GM12878 (cell line): ENCODE measurements around the gene NPLOC4. TPM values are rescaled to one million over a fixed set of nuclear protein-coding genes. Genes with fewer than 3 reads are reported as not detected.

ENCODE experiments used
- ATAC-seq: fragments of 200-7000 bp; cut with Tn5 transposase; 3 replicates; pipeline ENCODE4 v1.9.1; 2020; ENCODE audit warnings: mild to moderate bottlenecking, moderate library complexity
- BruUV-seq: library from RNA; stranded (reverse); fragments of 400-500 nt; replicated peaks from 2 replicates; lab custom pipeline; 2021; lab: Mats Ljungman, UMichigan
- CTCF ChIA-PET: fragments of 300-600 bp; sonication (Branson Sonifier 250); formaldehyde crosslinking; extraction: SDS; loops from one replicate; lab custom pipeline; 2021; ENCODE audit warnings: inconsistent platforms; lab: Yijun Ruan, JAX
- POLR2A ChIA-PET: fragments of 350-600 bp; formaldehyde crosslinking; extraction: SDS; loops from one replicate; lab custom pipeline; 2021; ENCODE audit warnings: inconsistent platforms; lab: Charles Lee
- RAD21 ChIA-PET: fragments of 300-600 bp; sonication (Branson Sonifier 250); formaldehyde crosslinking; loops from one replicate; lab custom pipeline; 2023; ENCODE audit warnings: antibody characterized with exemption; ENCODE audit not compliant: unreplicated experiment; lab: Charles Lee
- SMC1A ChIA-PET: fragments of 300-600 bp; sonication (Branson Sonifier 250); formaldehyde crosslinking; loops from one replicate; lab custom pipeline; 2023; ENCODE audit not compliant: unreplicated experiment, uncharacterized antibody; lab: Charles Lee
- DNase-seq: peaks from one replicate; pipeline ENCODE4 v3.0.0-alpha.2; 2011; ENCODE audit warnings: low read depth, low spot score
- FAIRE-seq: peaks from 3 replicates; lab custom pipeline; 2011; peaks lifted over from hg19 to GRCh38; lab: Jason Lieb, UNC
- H2AFZ ChIP-seq: 2 replicates; pipeline ENCODE4 v1.6.0; 2011; ENCODE audit warnings: low read depth, low read length, control low read depth; ENCODE audit not compliant: control insufficient read depth
- H3K27ac ChIP-seq: 2 replicates; pipeline ENCODE4 v1.5.1; 2011; ENCODE audit warnings: control low read depth; ENCODE audit not compliant: control insufficient read depth, insufficient read depth
- H3K27me3 ChIP-seq, 2 experiments: replicated peaks in 1 of 2; 2 replicates each; pipeline versions ENCODE4 v1.6.0 to v1.6.1; 2011; ENCODE audit warnings: low read length in 1 of 2; ENCODE audit not compliant: control insufficient read depth in 2 of 2, insufficient read depth in 2 of 2
- H3K36me3 ChIP-seq, 2 experiments: 2 replicates each; pipeline ENCODE4 v1.5.1; 2011; ENCODE audit warnings: low read length in 1 of 2; ENCODE audit not compliant: control insufficient read depth in 2 of 2, insufficient read depth in 2 of 2
- H3K4me1 ChIP-seq: 2 replicates; pipeline ENCODE4 v1.6.1; 2011; ENCODE audit warnings: mild to moderate bottlenecking, low read length, moderate library complexity, mixed read lengths; ENCODE audit not compliant: control insufficient read depth, insufficient read depth
- H3K4me2 ChIP-seq: 2 replicates; pipeline ENCODE4 v1.6.0; 2011; ENCODE audit warnings: control low read depth; ENCODE audit not compliant: control insufficient read depth, insufficient read depth
- H3K4me3 ChIP-seq: fragments of 200-600 bp; sonication (generic); 2 replicates; pipeline ENCODE4 v1.5.1; 2016
- H3K79me2 ChIP-seq: 2 replicates; pipeline ENCODE4 v1.6.0; 2011; ENCODE audit warnings: low read length; ENCODE audit not compliant: control insufficient read depth, insufficient read depth
- H3K9ac ChIP-seq: 2 replicates; pipeline ENCODE4 v1.8.0; 2011; ENCODE audit warnings: low read length, control low read depth, mixed read lengths; ENCODE audit not compliant: control insufficient read depth, insufficient read depth
- H3K9me3 ChIP-seq: replicated peaks from 3 replicates; pipeline ENCODE4 v1.5.1; 2011; ENCODE audit warnings: mild to moderate bottlenecking, low read length; ENCODE audit not compliant: control insufficient read depth, insufficient read depth
- H4K20me1 ChIP-seq: 2 replicates; pipeline ENCODE4 v1.6.0; 2011; ENCODE audit not compliant: control insufficient read depth, insufficient read depth
- CBX5 ChIP-seq: sonication (generic); IDR thresholded peaks from 2 replicates; pipeline ENCODE4 v1.6.1; 2016; ENCODE audit warnings: low read depth, moderate library complexity, mild to moderate bottlenecking, inconsistent platforms
- KAT2A ChIP-seq: conservative IDR thresholded peaks from 2 replicates; pipeline ENCODE4 v1.6.1; 2011; ENCODE audit warnings: low read depth, low read length; ENCODE audit not compliant: control insufficient read depth
- MEF2B ChIP-seq: fragments of 450-650 bp; IDR thresholded peaks from 2 replicates; pipeline ENCODE4 v1.6.1; 2018; ENCODE audit warnings: mild to moderate bottlenecking, moderate library complexity; ENCODE audit not compliant: partially characterized antibody, poor library complexity, severe bottlenecking
- MXI1 ChIP-seq: fragments of 150-350 bp; IDR thresholded peaks from 2 replicates; pipeline ENCODE4 v1.6.1; 2011; ENCODE audit warnings: low read depth, mild to moderate bottlenecking, inconsistent platforms, low read length, improper control_type of control experiment
- NFYA ChIP-seq: IDR thresholded peaks from 2 replicates; pipeline ENCODE4 v1.6.1; 2011; ENCODE audit warnings: low read depth, mild to moderate bottlenecking, low read length, improper control_type of control experiment, borderline replicate concordance
- NRF1 ChIP-seq: conservative IDR thresholded peaks from 2 replicates; pipeline ENCODE4 v1.6.1; 2011; ENCODE audit warnings: mild to moderate bottlenecking, low read depth, low read length, improper control_type of control experiment
- RUNX3 ChIP-seq: IDR thresholded peaks from 2 replicates; pipeline ENCODE4 v1.6.1; 2012; ENCODE audit warnings: low read length, inconsistent platforms
- SP1 ChIP-seq: IDR thresholded peaks from one replicate; pipeline ENCODE4 v1.6.1; 2011; ENCODE audit warnings: low read depth, low read length
- SRF ChIP-seq, 2 experiments: IDR thresholded peaks; 2 replicates each; pipeline ENCODE4 v1.6.1; 2011; ENCODE audit warnings: low read depth in 2 of 2, low read length in 2 of 2, mild to moderate bottlenecking in 1 of 2, moderate library complexity in 1 of 2
- TCF7 ChIP-seq: IDR thresholded peaks from 2 replicates; pipeline ENCODE4 v1.6.1; 2014; ENCODE audit warnings: antibody characterized with exemption, borderline replicate concordance
- USF1 ChIP-seq: IDR thresholded peaks from 2 replicates; pipeline ENCODE4 v1.6.1; 2011; ENCODE audit warnings: borderline replicate concordance, low read depth, mild to moderate bottlenecking, moderate library complexity, mixed read lengths, low read length; ENCODE audit not compliant: insufficient read depth; ENCODE audit errors: extremely low read length
- WGBS: methylation state at CpG from one replicate; pipeline ENCODE4 v1.1.6; 2016; ENCODE audit warnings: low lambda C conversion rate; ENCODE audit not compliant: insufficient replicate concordance, insufficient coverage; ENCODE audit errors: missing lambda C conversion rate; 5-methylcytosine and 5-hydroxymethylcytosine counted together
- in situ Hi-C: fragments of 300-500 bp; cut with MboI; formaldehyde crosslinking; loops from 9 replicates; pipeline ENCODE4 v1.14.3; 2018; ENCODE audit warnings: mixed read lengths
- intact Hi-C: fragments of 100-400 bp; cut with micrococcal nuclease; formaldehyde crosslinking; loops from one replicate; pipeline ENCODE4 v1.14.2; 2022; ENCODE audit not compliant: unreplicated experiment
- polyA plus RNA-seq, 11 experiments: library from polyadenylated mRNA; depleted of rRNA in 4 of 11; unstranded in 6 of 11; stranded (reverse) in 5 of 11; fragments of >200 nt; fragmentation: Nextera tagmentation in 4 of 11; fragmentation: Illumina TruSeq in 1 of 11; extraction: Ambion mirVana in 4 of 11; extraction: Trizol in 1 of 11; gene quantifications; 1 replicate in 1 of 11; 2 replicates in 10 of 11; pipeline versions ENCODE4 v1.2.1 to v1.2.3, GENCODE V29; 2011 to 2016; ENCODE audit warnings: inconsistent platforms in 2 of 11, missing spikeins in 2 of 11, low read depth in 1 of 11
- total RNA-seq, 4 experiments: library from RNA; depleted of rRNA in 3 of 4; stranded (reverse); fragments of >200 nt in 3 of 4; fragmentation: Illumina TruSeq in 1 of 4; extraction: Trizol in 1 of 4; gene quantifications; 2 replicates each; pipeline versions ENCODE4 v1.2.1 to v1.2.3, GENCODE V29; 2013 to 2021
- TF ChIP-seq, protein P1 (sequence below): fragments of 450-650 bp; IDR thresholded peaks from 2 replicates; pipeline ENCODE4 v1.6.1; 2017; ENCODE audit warnings: antibody characterized with exemption, mild to moderate bottlenecking, moderate library complexity
- TF ChIP-seq, protein P2 (sequence below): IDR thresholded peaks from 2 replicates; pipeline ENCODE4 v1.6.1; 2012; ENCODE audit warnings: low read length, inconsistent platforms

NPLOC4 gene
- total and polyA plus RNA-seq, 10 of the 15 experiments (the other 5 are each of a cell fraction or from before 2014, with no cell fraction given), result 1.5 to 83.7 (median 45.8) TPM

- Histone ChIP-seq H3K36me3 (peaks cover 0 to 4% of the 10 kb centered on the region in 2 experiments; a peak in 1 of 4 replicates), H4K20me1 (no peaks in the 10 kb centered on the region), H3K9me3 (no peaks in the 10 kb centered on the region), H3K79me2 (peaks cover 33% of the 10 kb centered on the region), H3K4me3 (no peak overlapping the region), H3K4me2 (no peak overlapping the region), H3K27ac (no peak overlapping the region), H3K9ac (no peak overlapping the region), H3K4me1 (peaks cover 15% of the 10 kb centered on the region), H3K27me3 (no peaks in the 10 kb centered on the region), H2AFZ (no peak overlapping the region)
- intact Hi-C loops (no loop called here), in situ Hi-C loops (no loop called here)
- 89% methylated on average over 7 of the region's 7 CpGs for WGBS
- RAD21 ChIA-PET, result no interaction called here
- TF ChIP-seq NRF1 (no peak), NFYA (no peak), CBX5 (no peak), MEF2B (no peak), RUNX3 (no peak), SRF (IDR thresholded peaks at IDR 0.05; ENCODE audit: low read depth in 2 of 2, low read length in 2 of 2) (no peak), SP1 (no peak), KAT2A (no peak), USF1 (no peak), MXI1 (no peak), TCF7 (no peak)
- TF ChIP-seq, protein P1, sequence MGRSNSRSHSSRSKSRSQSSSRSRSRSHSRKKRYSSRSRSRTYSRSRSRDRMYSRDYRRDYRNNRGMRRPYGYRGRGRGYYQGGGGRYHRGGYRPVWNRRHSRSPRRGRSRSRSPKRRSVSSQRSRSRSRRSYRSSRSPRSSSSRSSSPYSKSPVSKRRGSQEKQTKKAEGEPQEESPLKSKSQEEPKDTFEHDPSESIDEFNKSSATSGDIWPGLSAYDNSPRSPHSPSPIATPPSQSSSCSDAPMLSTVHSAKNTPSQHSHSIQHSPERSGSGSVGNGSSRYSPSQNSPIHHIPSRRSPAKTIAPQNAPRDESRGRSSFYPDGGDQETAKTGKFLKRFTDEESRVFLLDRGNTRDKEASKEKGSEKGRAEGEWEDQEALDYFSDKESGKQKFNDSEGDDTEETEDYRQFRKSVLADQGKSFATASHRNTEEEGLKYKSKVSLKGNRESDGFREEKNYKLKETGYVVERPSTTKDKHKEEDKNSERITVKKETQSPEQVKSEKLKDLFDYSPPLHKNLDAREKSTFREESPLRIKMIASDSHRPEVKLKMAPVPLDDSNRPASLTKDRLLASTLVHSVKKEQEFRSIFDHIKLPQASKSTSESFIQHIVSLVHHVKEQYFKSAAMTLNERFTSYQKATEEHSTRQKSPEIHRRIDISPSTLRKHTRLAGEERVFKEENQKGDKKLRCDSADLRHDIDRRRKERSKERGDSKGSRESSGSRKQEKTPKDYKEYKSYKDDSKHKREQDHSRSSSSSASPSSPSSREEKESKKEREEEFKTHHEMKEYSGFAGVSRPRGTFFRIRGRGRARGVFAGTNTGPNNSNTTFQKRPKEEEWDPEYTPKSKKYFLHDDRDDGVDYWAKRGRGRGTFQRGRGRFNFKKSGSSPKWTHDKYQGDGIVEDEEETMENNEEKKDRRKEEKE, result no peak
- TF ChIP-seq, protein P2, sequence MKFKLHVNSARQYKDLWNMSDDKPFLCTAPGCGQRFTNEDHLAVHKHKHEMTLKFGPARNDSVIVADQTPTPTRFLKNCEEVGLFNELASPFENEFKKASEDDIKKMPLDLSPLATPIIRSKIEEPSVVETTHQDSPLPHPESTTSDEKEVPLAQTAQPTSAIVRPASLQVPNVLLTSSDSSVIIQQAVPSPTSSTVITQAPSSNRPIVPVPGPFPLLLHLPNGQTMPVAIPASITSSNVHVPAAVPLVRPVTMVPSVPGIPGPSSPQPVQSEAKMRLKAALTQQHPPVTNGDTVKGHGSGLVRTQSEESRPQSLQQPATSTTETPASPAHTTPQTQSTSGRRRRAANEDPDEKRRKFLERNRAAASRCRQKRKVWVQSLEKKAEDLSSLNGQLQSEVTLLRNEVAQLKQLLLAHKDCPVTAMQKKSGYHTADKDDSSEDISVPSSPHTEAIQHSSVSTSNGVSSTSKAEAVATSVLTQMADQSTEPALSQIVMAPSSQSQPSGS, result no peak
- FAIRE-seq (no peak), ATAC-seq (no peak), DNase-seq (no peak)
- POLR2A ChIA-PET, result interaction anchor here (0.6 to 0.8 kb wide), 3 partner anchors 26 to 319 kb away, joined by 3 to 8 read pairs (median 7); no protein-coding TSS in a partner anchor
- BruUV-seq, result no TSS peak
- SMC1A ChIA-PET, result no interaction called here
- CTCF ChIA-PET, result no interaction called here
These were observed 27.1 kb upstream of the NPLOC4 start for GRCh38 chr17:81664051-81664470.
